ENCODE data around the gene UBASH3B. TPM values are rescaled to one million over a fixed set of nuclear protein-coding genes. Genes with fewer than 3 reads are reported as not detected.

UBASH3B gene
- total RNA-seq, 1 donor from 2014 or later, result 62.1 TPM

DNA sequence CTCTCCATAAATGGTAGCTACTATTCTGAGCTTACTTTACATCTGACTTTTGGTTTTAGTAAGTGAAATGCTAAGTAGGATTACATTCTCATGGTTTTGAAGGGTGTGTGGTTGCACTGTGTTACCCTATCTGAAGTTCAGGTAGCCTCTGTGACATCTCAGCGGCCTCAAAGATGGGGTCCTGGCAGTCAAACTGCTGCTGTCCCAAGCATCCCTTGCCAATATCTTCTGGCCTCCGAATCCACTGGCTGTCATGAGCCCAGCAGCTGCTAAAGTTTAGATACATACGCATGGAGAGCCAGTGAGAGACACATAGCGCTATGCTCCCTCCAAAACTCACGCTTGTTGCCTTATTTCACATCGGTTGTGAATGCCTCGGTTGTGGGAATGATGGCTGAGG, 34.9 kb downstream of the UBASH3B start:
- H3K79me2 ChIP-seq (ENCODE audit: insufficient read depth, low read length), result peaks cover 78% of the 10 kb centered on the region
- peaks cover 4% of the 10 kb centered on the region for H3K36me3 ChIP-seq (ENCODE audit: insufficient read depth, low read length)
- H3K27me3 ChIP-seq (ENCODE audit: insufficient read depth, low read length), result no peaks in the 10 kb centered on the region
- H4K20me1 ChIP-seq (ENCODE audit: insufficient read depth, low read length), result peaks cover 40% of the 10 kb centered on the region
- no peak overlapping the region for H3K4me3 ChIP-seq (ENCODE audit: insufficient read depth, low read depth, low read length)
- FAIRE-seq (no peak), DNase-seq (ENCODE audit: low read depth) (no peak)
- Mint-ChIP-seq H3K27me3 (ENCODE audit: low read depth, unreplicated experiment) (no peaks in the 10 kb centered on the region), H3K4me3 (ENCODE audit: unreplicated experiment) (no peak overlapping the region), H3K27ac (ENCODE audit: unreplicated experiment) (no peak overlapping the region), H3K9me3 (ENCODE audit: unreplicated experiment) (peaks cover 2% of the 10 kb centered on the region), H3K4me1 (ENCODE audit: low read depth, unreplicated experiment) (peaks cover 29% of the 10 kb centered on the region), H3K36me3 (ENCODE audit: low read depth, unreplicated experiment) (peaks cover 6% of the 10 kb centered on the region)
- H2AFZ ChIP-seq (ENCODE audit: low read depth, low read length), result no peak overlapping the region
- no peaks in the 10 kb centered on the region for H3K9me3 ChIP-seq (ENCODE audit: insufficient read depth, low read depth, low read length)
- peaks cover 24% of the 10 kb centered on the region for H3K4me1 ChIP-seq (ENCODE audit: insufficient read depth, low read length)
- peak overlapping the region; percentile 68 for H3K4me2 ChIP-seq (ENCODE audit: low read length)
- peak overlapping the region; percentile 60 for H3K9ac ChIP-seq (ENCODE audit: low read length)
- TF ChIP-seq, protein P1, sequence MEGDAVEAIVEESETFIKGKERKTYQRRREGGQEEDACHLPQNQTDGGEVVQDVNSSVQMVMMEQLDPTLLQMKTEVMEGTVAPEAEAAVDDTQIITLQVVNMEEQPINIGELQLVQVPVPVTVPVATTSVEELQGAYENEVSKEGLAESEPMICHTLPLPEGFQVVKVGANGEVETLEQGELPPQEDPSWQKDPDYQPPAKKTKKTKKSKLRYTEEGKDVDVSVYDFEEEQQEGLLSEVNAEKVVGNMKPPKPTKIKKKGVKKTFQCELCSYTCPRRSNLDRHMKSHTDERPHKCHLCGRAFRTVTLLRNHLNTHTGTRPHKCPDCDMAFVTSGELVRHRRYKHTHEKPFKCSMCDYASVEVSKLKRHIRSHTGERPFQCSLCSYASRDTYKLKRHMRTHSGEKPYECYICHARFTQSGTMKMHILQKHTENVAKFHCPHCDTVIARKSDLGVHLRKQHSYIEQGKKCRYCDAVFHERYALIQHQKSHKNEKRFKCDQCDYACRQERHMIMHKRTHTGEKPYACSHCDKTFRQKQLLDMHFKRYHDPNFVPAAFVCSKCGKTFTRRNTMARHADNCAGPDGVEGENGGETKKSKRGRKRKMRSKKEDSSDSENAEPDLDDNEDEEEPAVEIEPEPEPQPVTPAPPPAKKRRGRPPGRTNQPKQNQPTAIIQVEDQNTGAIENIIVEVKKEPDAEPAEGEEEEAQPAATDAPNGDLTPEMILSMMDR (IDR thresholded peaks at IDR 0.05; ENCODE audit: insufficient read depth, low read depth, low read length), result no peak
- no peak for TF ChIP-seq EZH2 (IDR thresholded peaks at IDR 0.05; ENCODE audit: insufficient read depth, low read length)
- H3K27ac ChIP-seq (ENCODE audit: low read depth, low read length), result no peak overlapping the region

DNA sequence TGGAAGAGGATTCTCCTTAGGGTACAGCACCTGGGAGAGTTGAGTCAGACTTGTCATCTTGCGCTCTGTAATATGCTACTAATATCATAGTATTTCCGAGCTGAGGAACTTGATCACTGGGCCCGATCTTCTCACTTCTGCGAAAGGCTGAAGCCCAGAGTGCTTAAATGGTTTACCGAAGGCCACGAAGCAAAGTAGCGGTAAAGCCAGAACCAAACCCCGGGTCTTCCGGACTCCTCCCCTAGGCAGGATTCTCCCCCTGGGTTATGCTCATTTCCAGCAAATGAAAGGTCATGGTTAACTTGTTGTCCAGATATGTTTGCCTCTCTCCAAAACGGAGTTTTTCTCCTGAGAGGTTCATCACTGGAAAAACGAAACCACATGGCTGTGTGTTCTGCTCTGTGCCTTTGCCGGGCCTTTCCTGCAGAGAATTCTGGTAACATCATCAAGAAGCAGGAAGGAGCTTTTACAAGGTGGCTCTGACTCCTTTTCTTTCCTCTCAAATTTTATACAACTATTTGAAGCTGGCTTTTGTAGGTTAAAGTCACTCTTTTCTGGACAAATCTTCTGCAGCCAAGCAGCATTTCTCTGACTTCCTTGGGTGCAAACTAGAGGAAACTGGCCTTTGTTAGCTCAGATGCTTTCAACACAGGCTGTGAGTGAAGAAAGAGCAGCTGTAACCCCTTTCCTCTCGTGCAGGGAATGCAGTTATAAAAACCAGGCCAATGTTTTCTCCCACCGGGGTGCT, 35.5 kb downstream of the UBASH3B start:
- peaks cover 81% of the 10 kb centered on the region for H3K79me2 ChIP-seq (ENCODE audit: insufficient read depth, low read length)
- Mint-ChIP-seq H3K36me3 (ENCODE audit: low read depth, unreplicated experiment) (peaks cover 6% of the 10 kb centered on the region), H3K27ac (ENCODE audit: unreplicated experiment) (peak overlapping the region; percentile 58), H3K9me3 (ENCODE audit: unreplicated experiment) (peaks cover 2% of the 10 kb centered on the region), H3K4me3 (ENCODE audit: unreplicated experiment) (no peak overlapping the region), H3K4me1 (ENCODE audit: low read depth, unreplicated experiment) (peaks cover 29% of the 10 kb centered on the region), H3K27me3 (ENCODE audit: low read depth, unreplicated experiment) (no peaks in the 10 kb centered on the region)
- H3K27me3 ChIP-seq (ENCODE audit: insufficient read depth, low read length), result no peaks in the 10 kb centered on the region
- H3K4me3 ChIP-seq (ENCODE audit: insufficient read depth, low read depth, low read length), result no peak overlapping the region
- H3K9ac ChIP-seq (ENCODE audit: low read length), result peak overlapping the region; percentile 60
- H3K4me2 ChIP-seq (ENCODE audit: low read length), result peak overlapping the region; percentile 68
- FAIRE-seq (no peak), DNase-seq (ENCODE audit: low read depth) (no peak)
- no peaks in the 10 kb centered on the region for H3K9me3 ChIP-seq (ENCODE audit: insufficient read depth, low read depth, low read length)
- peaks cover 38% of the 10 kb centered on the region for H4K20me1 ChIP-seq (ENCODE audit: insufficient read depth, low read length)
- no peak overlapping the region for H2AFZ ChIP-seq (ENCODE audit: low read depth, low read length)
- peak overlapping the region; percentile 1 for H3K27ac ChIP-seq (ENCODE audit: low read depth, low read length)
- peaks cover 4% of the 10 kb centered on the region for H3K36me3 ChIP-seq (ENCODE audit: insufficient read depth, low read length)
- TF ChIP-seq, protein P1 (IDR thresholded peaks at IDR 0.05; ENCODE audit: insufficient read depth, low read depth, low read length), result no peak
- H3K4me1 ChIP-seq (ENCODE audit: insufficient read depth, low read length), result peaks cover 22% of the 10 kb centered on the region

DNA sequence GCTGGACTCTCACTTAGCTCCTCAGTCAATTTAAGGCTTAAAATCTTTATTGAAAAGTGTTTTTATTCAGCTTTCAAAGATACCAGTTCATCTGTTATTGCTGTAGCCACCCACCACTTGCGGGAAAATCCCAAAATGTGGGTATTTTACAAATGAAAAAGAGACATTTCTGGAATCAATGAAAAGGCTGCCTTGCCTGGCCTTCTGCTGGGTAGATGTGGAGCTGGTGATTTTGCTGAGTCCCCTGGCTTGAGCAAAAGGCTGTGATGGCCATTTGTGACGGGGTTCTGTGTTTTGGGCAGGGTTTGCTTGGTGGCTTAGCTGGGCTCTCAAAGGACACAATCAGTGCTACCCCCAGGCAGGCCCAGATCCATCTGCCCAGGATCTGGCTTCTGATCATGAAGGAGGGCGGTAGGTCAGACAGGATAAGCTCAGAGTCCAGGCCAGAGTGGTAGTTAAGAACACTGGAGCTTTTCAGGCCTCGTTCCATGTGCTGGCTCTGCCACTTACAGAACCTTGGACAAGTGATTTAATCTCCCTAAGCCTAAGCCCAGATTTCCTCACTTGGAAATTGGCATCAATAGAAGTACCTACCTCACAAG, 36.1 kb downstream of the UBASH3B start:
- H3K27ac ChIP-seq (ENCODE audit: low read depth, low read length), result peak overlapping the region; percentile 1
- peak overlapping the region; percentile 68 for H3K4me2 ChIP-seq (ENCODE audit: low read length)

More for the DNA sequence above, 36.1 kb downstream of the UBASH3B start:
- Histone ChIP-seq H3K4me1 (ENCODE audit: insufficient read depth, low read length) (peaks cover 16% of the 10 kb centered on the region), H4K20me1 (ENCODE audit: insufficient read depth, low read length) (peaks cover 34% of the 10 kb centered on the region), H3K9ac (ENCODE audit: low read length) (peak overlapping the region; percentile 60), H2AFZ (ENCODE audit: low read depth, low read length) (no peak overlapping the region), H3K9me3 (ENCODE audit: insufficient read depth, low read depth, low read length) (no peaks in the 10 kb centered on the region), H3K27me3 (ENCODE audit: insufficient read depth, low read length) (no peaks in the 10 kb centered on the region), H3K4me3 (ENCODE audit: insufficient read depth, low read depth, low read length) (no peak overlapping the region), H3K79me2 (ENCODE audit: insufficient read depth, low read length) (peaks cover 80% of the 10 kb centered on the region), H3K36me3 (ENCODE audit: insufficient read depth, low read length) (peaks cover 4% of the 10 kb centered on the region)
- DNase-seq (ENCODE audit: low read depth) (no peak), FAIRE-seq (no peak)
- Mint-ChIP-seq H3K36me3 (ENCODE audit: low read depth, unreplicated experiment) (peaks cover 1% of the 10 kb centered on the region), H3K4me3 (ENCODE audit: unreplicated experiment) (no peak overlapping the region), H3K27me3 (ENCODE audit: low read depth, unreplicated experiment) (no peaks in the 10 kb centered on the region), H3K9me3 (ENCODE audit: unreplicated experiment) (peaks cover 2% of the 10 kb centered on the region), H3K4me1 (ENCODE audit: low read depth, unreplicated experiment) (peaks cover 22% of the 10 kb centered on the region), H3K27ac (ENCODE audit: unreplicated experiment) (peak overlapping the region; percentile 58)
- no peak for TF ChIP-seq EZH2 (IDR thresholded peaks at IDR 0.05; ENCODE audit: insufficient read depth, low read length)
- TF ChIP-seq, protein P1 (IDR thresholded peaks at IDR 0.05; ENCODE audit: insufficient read depth, low read depth, low read length), result no peak
